ENCODE measurements around the gene CFAP46.

Gene CFAP46

GRCh38 chr10:132762267-132762666 lies 180.1 kb downstream of the CFAP46 start:
- DNase-seq = no peak

GRCh38 chr10:132761395-132762060 lies 180.8 kb downstream of the CFAP46 start:
- DNase-seq = no peak

- no peak for DNase-seq
These were observed 183.5 kb downstream of the CFAP46 start for GRCh38 chr10:132758865-132759264.

All from stimulated activated naive CD4-positive, alpha-beta T cell treated with Interleukin-2 at 50 U/mL for 16 hours (primary cell).